ENCODE results near the gene TBC1D8. TPM values are rescaled to one million over a fixed set of nuclear protein-coding genes. Genes with fewer than 3 reads are reported as not detected.

The TBC1D8 gene
- total RNA-seq, 1 experiment from 2014 or later: 139 TPM

Other genes with a start within 250 kb of the TBC1D8 start
- gene RPL31, start 149.1 kb downstream of the TBC1D8 start, total RNA-seq (2021; ENCODE audit: unreplicated experiment): 682 TPM
- 58.3 TPM for gene CNOT11, start 101.5 kb upstream of the TBC1D8 start, total RNA-seq (2021; ENCODE audit: unreplicated experiment)
- gene RNF149, start 157.3 kb upstream of the TBC1D8 start, total RNA-seq (2021; ENCODE audit: unreplicated experiment): 29.9 TPM
- gene CREG2, start 236.1 kb upstream of the TBC1D8 start, total RNA-seq (2021; ENCODE audit: unreplicated experiment): 0.21 TPM

Measured in Panc1 (cell line).